ENCODE data around the gene USP17L27.
"Not testable (repeated sequence)": the region's sequence is repeated elsewhere in the genome, so short reads cannot be mapped to it uniquely, and the experiment has no call there.

- TF ChIP-seq CREB1 (CRISPR knock-in tag; IDR thresholded peaks at IDR 0.05; ENCODE audit: low read depth); ZNF331 (CRISPR knock-in tag; IDR thresholded peaks at IDR 0.05; ENCODE audit: low read depth); EZH2 (IDR thresholded peaks at IDR 0.05; ENCODE audit: low read depth, unreplicated experiment); POLR2AphosphoS5 (IDR thresholded peaks at IDR 0.05; ENCODE audit: low read depth); EZH2phosphoT487 (IDR thresholded peaks at IDR 0.05; ENCODE audit: unreplicated experiment); REST (IDR thresholded peaks at IDR 0.05; ENCODE audit: unreplicated experiment); NANOG (IDR thresholded peaks at IDR 0.05; ENCODE audit: borderline replicate concordance): not testable (repeated sequence)
- TF ChIP-seq, protein P1, sequence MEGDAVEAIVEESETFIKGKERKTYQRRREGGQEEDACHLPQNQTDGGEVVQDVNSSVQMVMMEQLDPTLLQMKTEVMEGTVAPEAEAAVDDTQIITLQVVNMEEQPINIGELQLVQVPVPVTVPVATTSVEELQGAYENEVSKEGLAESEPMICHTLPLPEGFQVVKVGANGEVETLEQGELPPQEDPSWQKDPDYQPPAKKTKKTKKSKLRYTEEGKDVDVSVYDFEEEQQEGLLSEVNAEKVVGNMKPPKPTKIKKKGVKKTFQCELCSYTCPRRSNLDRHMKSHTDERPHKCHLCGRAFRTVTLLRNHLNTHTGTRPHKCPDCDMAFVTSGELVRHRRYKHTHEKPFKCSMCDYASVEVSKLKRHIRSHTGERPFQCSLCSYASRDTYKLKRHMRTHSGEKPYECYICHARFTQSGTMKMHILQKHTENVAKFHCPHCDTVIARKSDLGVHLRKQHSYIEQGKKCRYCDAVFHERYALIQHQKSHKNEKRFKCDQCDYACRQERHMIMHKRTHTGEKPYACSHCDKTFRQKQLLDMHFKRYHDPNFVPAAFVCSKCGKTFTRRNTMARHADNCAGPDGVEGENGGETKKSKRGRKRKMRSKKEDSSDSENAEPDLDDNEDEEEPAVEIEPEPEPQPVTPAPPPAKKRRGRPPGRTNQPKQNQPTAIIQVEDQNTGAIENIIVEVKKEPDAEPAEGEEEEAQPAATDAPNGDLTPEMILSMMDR (conservative IDR thresholded peaks at IDR 0.05; ENCODE audit: low read depth in 2 of 2) = not testable (repeated sequence)
Measured at GRCh38 chr4:9379881-9380280, 35.9 kb downstream of the USP17L27 start.
